HG02970 (cell line): ENCODE measurements around the gene TSPY2.
"Not testable (repeated sequence)": the region's sequence is repeated elsewhere in the genome, so short reads cannot be mapped to it uniquely, and the experiment has no call there.

Experiments
- ATAC-seq: cut with Tn5 transposase; IDR thresholded peaks from one replicate; pipeline ENCODE4 v1.9.1; 2021; ENCODE audit warnings: mild to moderate bottlenecking, moderate library complexity, moderate number of reproducible peaks; ENCODE audit not compliant: unreplicated experiment, low FRiP score

TSPY2 gene, protein sequence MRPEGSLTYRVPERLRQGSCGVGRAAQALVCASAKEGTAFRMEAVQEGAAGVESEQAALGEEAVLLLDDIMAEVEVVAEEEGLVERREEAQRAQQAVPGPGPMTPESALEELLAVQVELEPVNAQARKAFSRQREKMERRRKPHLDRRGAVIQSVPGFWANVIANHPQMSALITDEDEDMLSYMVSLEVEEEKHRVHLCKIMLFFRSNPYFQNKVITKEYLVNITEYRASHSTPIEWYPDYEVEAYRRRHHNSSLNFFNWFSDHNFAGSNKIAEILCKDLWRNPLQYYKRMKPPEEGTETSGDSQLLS

DNA sequence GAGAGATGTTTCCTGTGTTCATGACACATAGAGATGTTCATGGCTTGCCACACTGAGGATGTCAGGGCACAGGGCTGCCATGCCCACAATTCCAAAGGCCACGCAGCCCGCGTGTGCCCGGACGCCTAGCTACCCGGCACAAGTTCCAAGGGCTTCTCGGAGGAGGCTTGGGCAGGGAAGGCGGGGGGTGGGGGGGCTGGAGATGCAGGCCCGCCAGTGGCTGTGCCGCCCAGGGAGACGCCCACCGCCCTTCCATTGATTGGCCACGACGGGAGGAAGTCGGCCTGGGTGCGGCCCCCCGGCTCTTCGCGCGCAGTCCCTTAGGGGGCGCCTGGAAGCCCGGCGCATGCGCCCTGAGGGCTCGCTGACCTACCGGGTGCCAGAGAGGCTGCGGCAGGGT, at the start of gene TSPY2:
TSS of gene TSPY2 (plus strand) at position 301 of the 400 bp plus-strand sequence. CDS start at position 347, 46 bp downstream.
- not testable (repeated sequence) for ATAC-seq

DNA sequence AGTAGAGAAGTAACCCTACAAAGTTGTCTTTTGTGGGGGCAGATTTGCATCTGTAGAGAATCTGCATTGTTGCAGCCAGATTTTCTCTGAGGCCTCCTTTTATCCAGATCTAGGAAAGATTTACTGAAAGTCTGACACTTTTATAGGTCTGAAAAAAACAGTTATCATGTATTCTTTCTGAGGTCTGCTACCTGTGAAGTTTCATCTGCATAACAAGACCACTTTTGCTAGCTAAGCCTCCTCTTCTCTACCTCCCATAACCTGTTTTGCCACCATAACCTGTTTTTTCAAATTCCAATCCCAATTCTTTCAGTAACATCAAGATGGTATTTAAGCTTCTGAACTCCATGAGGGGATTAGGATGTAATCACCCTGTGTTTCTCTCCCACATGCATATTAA, 36.5 kb upstream of the TSPY2 start:
- not testable (repeated sequence) for ATAC-seq

DNA sequence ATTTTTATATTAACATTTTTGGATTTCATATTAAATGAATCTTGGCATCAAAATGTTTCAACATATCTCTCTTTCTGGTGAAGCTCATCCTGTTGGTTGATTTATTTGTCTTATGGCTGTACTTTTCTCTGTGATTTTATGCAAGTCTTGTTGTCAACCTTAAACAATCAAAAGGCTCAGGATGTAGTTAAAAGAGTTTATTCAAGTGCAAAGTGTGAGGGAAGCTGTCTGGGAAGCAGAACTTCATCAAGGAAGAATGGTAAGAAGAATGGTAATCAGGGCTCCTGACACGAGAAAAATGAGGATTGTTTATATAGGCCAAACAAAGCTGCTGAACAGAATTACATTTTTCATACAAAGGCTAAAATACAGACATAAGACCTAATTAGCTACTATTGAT, 29.0 kb upstream of the TSPY2 start:
- not testable (repeated sequence) for ATAC-seq

DNA sequence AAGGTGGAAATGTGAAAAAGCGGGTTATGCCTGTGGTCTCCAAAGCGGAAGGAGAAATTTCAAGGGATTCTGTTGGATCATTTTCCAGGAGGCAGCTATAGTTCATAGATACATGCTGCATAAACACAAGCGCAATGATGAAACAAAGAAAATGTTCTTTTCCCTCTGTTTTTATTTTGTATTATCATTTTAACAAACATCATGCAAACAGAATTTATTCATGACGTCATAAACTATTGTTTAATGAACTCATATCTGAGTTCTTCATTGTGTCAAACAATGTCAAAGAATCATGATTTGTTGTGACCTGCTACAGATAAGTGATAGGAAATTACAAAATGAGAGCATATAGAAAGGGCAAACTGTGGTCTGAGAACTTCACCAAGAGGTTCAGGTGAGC, 23.8 kb downstream of the TSPY2 start:
- ATAC-seq: not testable (repeated sequence)
